ENCODE measurements around the gene TMEM80. TPM values are rescaled to one million over a fixed set of nuclear protein-coding genes. Genes with fewer than 3 reads are reported as not detected.
A peak's percentile ranks its signal among the peaks of the same experiment; 100 is the strongest.

TMEM80 gene
- total RNA-seq, 1 donor from 2014 or later = 16.9 TPM

DNA sequence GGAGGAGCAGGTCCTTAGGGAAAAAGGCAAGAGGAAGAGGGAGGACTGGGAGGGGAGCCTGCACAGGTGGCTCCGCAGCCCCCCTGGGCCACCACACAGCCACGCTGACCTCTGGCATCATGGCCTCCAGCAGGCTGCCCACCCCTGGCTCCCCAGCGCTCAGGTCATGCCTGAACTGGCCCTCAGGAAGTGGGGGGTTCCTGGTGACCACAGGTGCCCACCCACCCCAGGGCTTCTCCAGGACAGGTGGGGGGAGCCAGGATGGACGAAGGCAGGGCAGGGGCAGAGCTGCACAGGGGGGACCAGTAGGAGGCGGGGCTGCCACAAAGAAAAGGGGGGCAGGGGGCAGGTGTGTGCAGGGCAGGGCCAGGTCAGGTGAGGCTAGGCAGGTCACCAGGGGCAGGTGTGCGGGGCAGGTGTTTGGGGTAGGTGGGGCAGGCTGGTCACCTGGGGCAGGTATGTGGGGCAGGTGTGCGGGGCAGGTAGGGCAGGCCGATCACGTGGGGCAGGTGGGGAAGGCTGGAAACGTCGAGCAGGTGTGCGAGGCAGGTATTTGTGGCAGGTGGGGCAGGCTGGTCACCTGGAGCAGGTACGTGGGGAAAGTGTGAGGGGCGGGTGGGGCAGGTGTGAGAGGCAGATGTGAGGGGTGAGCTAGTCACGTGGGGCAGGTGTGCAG, 1.6 kb upstream of the TMEM80 start:
- Mint-ChIP-seq H3K4me3 (ENCODE audit: unreplicated experiment) (peak overlapping the region; percentile 78), H3K9me3 (ENCODE audit: low read depth) (no peaks in the 10 kb centered on the region)

DNA sequence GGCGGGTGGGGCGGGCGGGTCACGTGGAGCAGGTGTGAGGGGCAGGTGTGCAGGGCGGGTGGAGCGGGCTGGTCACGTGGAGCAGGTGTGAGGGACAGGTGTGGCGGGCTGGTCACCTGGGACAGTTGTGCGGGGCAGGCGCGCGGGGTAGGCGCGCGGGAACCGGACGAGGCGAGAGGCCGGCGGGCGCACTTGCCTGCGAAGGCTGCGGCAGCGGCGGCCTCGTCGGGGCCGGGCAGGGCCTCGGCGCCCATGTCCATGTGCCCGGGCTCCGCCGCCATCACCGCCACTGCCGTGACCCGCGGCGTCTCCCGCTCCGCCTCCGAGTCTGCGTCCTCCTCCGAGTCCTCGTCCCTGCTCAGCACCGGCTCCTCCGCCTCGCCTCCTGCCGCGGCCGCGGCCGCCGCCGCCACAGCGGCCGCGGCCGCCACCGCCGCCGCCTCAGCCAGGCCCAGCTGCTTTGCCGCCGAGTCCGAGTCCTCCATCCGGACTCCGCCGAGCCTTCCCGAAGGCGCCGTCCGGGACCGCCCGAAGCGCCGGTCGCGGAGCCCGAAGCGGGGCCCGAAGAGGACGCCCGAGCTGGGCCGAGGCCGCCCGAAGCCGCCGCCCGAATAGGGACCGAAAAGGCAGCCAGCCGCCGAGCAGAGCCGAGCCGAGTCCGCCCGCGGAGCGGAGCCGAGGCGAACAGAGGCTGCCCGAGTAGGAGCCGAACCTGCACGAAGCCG, 891 bp upstream of the TMEM80 start, which contains the start of gene DEAF1:
DEAF1 (minus strand) TSS at position 660 of the 725 bp plus-strand sequence; CDS start at position 485, 175 bp downstream.
- Mint-ChIP-seq H3K27ac (ENCODE audit: unreplicated experiment) (peak within 1 kb of the TSS; percentile 94), H3K9me3 (ENCODE audit: low read depth) (no peaks in the 10 kb centered on the region)

More for the DNA sequence above, 1.6 kb upstream of the TMEM80 start:
- Mint-ChIP-seq H3K27ac (ENCODE audit: unreplicated experiment) (peak overlapping the region; percentile 97), H3K27me3 (ENCODE audit: low read depth) (no peaks in the 10 kb centered on the region), H3K4me1 (ENCODE audit: low read depth) (peaks cover 72% of the 10 kb centered on the region), H3K36me3 (ENCODE audit: low read depth) (peaks cover 2% of the 10 kb centered on the region)
- TF ChIP-seq, protein P1, sequence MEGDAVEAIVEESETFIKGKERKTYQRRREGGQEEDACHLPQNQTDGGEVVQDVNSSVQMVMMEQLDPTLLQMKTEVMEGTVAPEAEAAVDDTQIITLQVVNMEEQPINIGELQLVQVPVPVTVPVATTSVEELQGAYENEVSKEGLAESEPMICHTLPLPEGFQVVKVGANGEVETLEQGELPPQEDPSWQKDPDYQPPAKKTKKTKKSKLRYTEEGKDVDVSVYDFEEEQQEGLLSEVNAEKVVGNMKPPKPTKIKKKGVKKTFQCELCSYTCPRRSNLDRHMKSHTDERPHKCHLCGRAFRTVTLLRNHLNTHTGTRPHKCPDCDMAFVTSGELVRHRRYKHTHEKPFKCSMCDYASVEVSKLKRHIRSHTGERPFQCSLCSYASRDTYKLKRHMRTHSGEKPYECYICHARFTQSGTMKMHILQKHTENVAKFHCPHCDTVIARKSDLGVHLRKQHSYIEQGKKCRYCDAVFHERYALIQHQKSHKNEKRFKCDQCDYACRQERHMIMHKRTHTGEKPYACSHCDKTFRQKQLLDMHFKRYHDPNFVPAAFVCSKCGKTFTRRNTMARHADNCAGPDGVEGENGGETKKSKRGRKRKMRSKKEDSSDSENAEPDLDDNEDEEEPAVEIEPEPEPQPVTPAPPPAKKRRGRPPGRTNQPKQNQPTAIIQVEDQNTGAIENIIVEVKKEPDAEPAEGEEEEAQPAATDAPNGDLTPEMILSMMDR (IDR thresholded peaks at IDR 0.05) = no peak
- DNase-seq (ENCODE audit: low spot score) = no peak

GRCh38 chr11:695288-695537, 403 bp upstream of the TMEM80 start:
- Mint-ChIP-seq H3K27ac (ENCODE audit: unreplicated experiment) (peak overlapping the region; percentile 94), H3K4me1 (ENCODE audit: low read depth) (peaks cover 65% of the 10 kb centered on the region), H3K36me3 (ENCODE audit: low read depth) (peaks cover 2% of the 10 kb centered on the region), H3K27me3 (ENCODE audit: low read depth) (no peaks in the 10 kb centered on the region), H3K4me3 (ENCODE audit: unreplicated experiment) (peak overlapping the region; percentile 80), H3K9me3 (ENCODE audit: low read depth) (no peaks in the 10 kb centered on the region)
- TF ChIP-seq, protein P1 (IDR thresholded peaks at IDR 0.05) = no peak
- DNase-seq (ENCODE audit: low spot score) = no peak

More for the DNA sequence above, 891 bp upstream of the TMEM80 start, which contains the start of gene DEAF1:
- peak within 1 kb of the TSS; percentile 80 for H3K4me3 Mint-ChIP-seq (ENCODE audit: unreplicated experiment)
- DNase-seq (ENCODE audit: low spot score) = peak; percentile 100
- H3K36me3 Mint-ChIP-seq (ENCODE audit: low read depth) = peaks cover 2% of the 10 kb centered on the region
- TF ChIP-seq, protein P1 (IDR thresholded peaks at IDR 0.05) = no peak
- H3K27me3 Mint-ChIP-seq (ENCODE audit: low read depth) = no peaks in the 10 kb centered on the region
- H3K4me1 Mint-ChIP-seq (ENCODE audit: low read depth) = peaks cover 68% of the 10 kb centered on the region

DNA sequence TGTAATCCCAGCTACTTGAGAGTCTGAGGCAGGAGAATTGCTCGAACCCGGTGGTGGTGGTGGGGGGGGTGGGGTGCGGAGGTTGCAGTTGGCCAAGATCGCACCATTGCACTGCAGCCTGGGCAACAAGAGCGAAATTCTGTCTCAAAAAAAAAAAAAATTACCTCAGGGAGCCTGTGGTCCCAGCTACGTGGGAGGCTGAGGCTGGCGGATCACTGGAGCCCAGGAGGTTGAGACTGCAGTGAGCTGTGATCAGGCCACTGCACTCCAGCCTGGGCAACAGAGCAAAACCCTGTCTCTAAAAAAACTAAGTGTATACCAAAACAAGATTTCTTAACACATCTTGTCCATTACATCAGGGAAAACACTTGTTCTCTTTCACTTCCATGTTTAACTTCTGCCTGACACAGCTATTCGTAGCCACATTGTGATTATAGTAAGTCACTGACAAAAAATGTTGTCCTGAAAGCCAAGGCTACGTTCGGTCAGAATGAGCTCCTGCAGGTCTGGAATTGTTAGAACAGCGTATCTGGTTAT, 1.4 kb downstream of the TMEM80 start:
- no peaks in the 10 kb centered on the region for H3K27me3 Mint-ChIP-seq (ENCODE audit: low read depth)
- H3K36me3 Mint-ChIP-seq (ENCODE audit: low read depth) = peaks cover 3% of the 10 kb centered on the region
- peak overlapping the region; percentile 94 for H3K27ac Mint-ChIP-seq (ENCODE audit: unreplicated experiment)
- H3K9me3 Mint-ChIP-seq (ENCODE audit: low read depth) = no peaks in the 10 kb centered on the region
- no peak for DNase-seq (ENCODE audit: low spot score)
- H3K4me3 Mint-ChIP-seq (ENCODE audit: unreplicated experiment) = peak overlapping the region; percentile 80
- H3K4me1 Mint-ChIP-seq (ENCODE audit: low read depth) = peaks cover 47% of the 10 kb centered on the region
- TF ChIP-seq, protein P1 (IDR thresholded peaks at IDR 0.05) = no peak

GRCh38 chr11:697811-698311, 2.2 kb downstream of the TMEM80 start:
- Mint-ChIP-seq H3K36me3 (ENCODE audit: low read depth) (peaks cover 3% of the 10 kb centered on the region), H3K27ac (ENCODE audit: unreplicated experiment) (peak overlapping the region; percentile 94), H3K27me3 (ENCODE audit: low read depth) (no peaks in the 10 kb centered on the region), H3K4me3 (ENCODE audit: unreplicated experiment) (peak overlapping the region; percentile 9), H3K4me1 (ENCODE audit: low read depth) (peaks cover 45% of the 10 kb centered on the region), H3K9me3 (ENCODE audit: low read depth) (no peaks in the 10 kb centered on the region)
- TF ChIP-seq, protein P1 (IDR thresholded peaks at IDR 0.05) = no peak
- no peak for DNase-seq (ENCODE audit: low spot score)

All from chondrocyte (in vitro differentiated cells).